Adipocyte (in vitro differentiated cells): ENCODE results near the gene NCCRP1.

Experiments
- DNase-seq: peaks from one replicate; pipeline ENCODE4 v3.0.0-alpha.2; 2015; ENCODE audit warnings: low read depth
- H3K27me3 ChIP-seq: replicated peaks from 2 replicates; pipeline ENCODE4 v1.7.0; 2013; ENCODE audit warnings: mild to moderate bottlenecking, low read length, moderate library complexity; ENCODE audit not compliant: control insufficient read depth, insufficient read depth
- H3K36me3 ChIP-seq: 2 replicates; pipeline ENCODE4 v1.7.0; 2013; ENCODE audit warnings: low read length, mild to moderate bottlenecking, moderate library complexity; ENCODE audit not compliant: control insufficient read depth, insufficient read depth, severe bottlenecking
- H3K4me1 ChIP-seq: 2 replicates; pipeline ENCODE4 v1.7.0; 2013; ENCODE audit warnings: mild to moderate bottlenecking, low read length, moderate library complexity; ENCODE audit not compliant: control insufficient read depth, insufficient read depth
- H3K4me3 ChIP-seq: 2 replicates; pipeline ENCODE4 v1.7.0; 2013; ENCODE audit warnings: mild to moderate bottlenecking, low read length, moderate library complexity
- H3K9ac ChIP-seq: 2 replicates; pipeline ENCODE4 v1.7.0; 2013; ENCODE audit warnings: mild to moderate bottlenecking, low read length, moderate library complexity
- H3K9me3 ChIP-seq: 2 replicates; pipeline ENCODE4 v1.7.0; 2013; ENCODE audit warnings: mild to moderate bottlenecking, low read length, moderate library complexity; ENCODE audit not compliant: control insufficient read depth

NCCRP1 gene, protein sequence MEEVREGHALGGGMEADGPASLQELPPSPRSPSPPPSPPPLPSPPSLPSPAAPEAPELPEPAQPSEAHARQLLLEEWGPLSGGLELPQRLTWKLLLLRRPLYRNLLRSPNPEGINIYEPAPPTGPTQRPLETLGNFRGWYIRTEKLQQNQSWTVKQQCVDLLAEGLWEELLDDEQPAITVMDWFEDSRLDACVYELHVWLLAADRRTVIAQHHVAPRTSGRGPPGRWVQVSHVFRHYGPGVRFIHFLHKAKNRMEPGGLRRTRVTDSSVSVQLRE

GRCh38 chr19:39196860-39197562, at the start of gene NCCRP1:
TSS of gene NCCRP1 (plus strand) at chr19:39196964. CDS start at chr19:39196983, 19 bp downstream.
- Histone ChIP-seq H3K9ac (no peak within 1 kb of the TSS), H3K27me3 (peaks cover 47% of the 10 kb centered on the region), H3K9me3 (no peaks in the 10 kb centered on the region), H3K36me3 (no peaks in the 10 kb centered on the region), H3K4me1 (peaks cover 3% of the 10 kb centered on the region), H3K4me3 (no peak within 1 kb of the TSS)
- peak; percentile 7 for DNase-seq

DNA sequence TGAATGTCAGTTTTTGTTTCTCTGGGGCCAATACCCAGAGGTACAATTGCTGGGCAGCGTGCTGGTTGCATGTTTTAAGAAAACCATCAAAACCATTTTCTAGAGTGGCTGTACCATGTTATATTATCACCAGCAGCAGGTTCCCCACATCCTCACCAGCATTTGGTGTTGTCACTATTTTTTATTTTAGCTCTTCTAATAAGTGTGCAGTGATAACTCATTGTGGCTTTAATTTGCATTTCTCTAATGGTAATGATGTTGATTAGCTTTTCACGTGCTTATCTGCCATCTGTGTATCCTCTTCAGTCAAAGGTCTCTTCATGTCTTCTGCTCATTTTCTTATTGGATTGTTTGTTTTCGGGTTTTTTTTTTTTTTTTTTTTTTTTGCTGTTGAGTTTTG, 49.3 kb upstream of the NCCRP1 start:
- Histone ChIP-seq H3K4me3 (no peak overlapping the region), H3K27me3 (no peaks in the 10 kb centered on the region)
- no peak for DNase-seq

GRCh38 chr19:39148939-39149529, 47.7 kb upstream of the NCCRP1 start:
- no peaks in the 10 kb centered on the region for H3K27me3 ChIP-seq
- H3K4me1 ChIP-seq: peaks cover 15% of the 10 kb centered on the region
- no peak overlapping the region for H3K4me3 ChIP-seq
- H3K36me3 ChIP-seq: peaks cover 4% of the 10 kb centered on the region
- no peaks in the 10 kb centered on the region for H3K9me3 ChIP-seq
- no peak for DNase-seq
- no peak overlapping the region for H3K9ac ChIP-seq

More for the DNA sequence above, 49.3 kb upstream of the NCCRP1 start:
- Histone ChIP-seq H3K9ac (no peak overlapping the region), H3K4me1 (peaks cover 15% of the 10 kb centered on the region), H3K9me3 (no peaks in the 10 kb centered on the region), H3K36me3 (peaks cover 4% of the 10 kb centered on the region)

- no peak for DNase-seq
- Histone ChIP-seq H3K4me3 (no peak overlapping the region), H3K9me3 (no peaks in the 10 kb centered on the region), H3K27me3 (no peaks in the 10 kb centered on the region), H3K9ac (no peak overlapping the region), H3K4me1 (peaks cover 3% of the 10 kb centered on the region), H3K36me3 (peaks cover 4% of the 10 kb centered on the region)
Measured at GRCh38 chr19:39150235-39150634, 46.5 kb upstream of the NCCRP1 start.

- no peak for DNase-seq
- Histone ChIP-seq H3K9me3 (no peaks in the 10 kb centered on the region), H3K36me3 (peaks cover 4% of the 10 kb centered on the region), H3K27me3 (no peaks in the 10 kb centered on the region), H3K9ac (no peak overlapping the region), H3K4me1 (no peaks in the 10 kb centered on the region), H3K4me3 (no peak overlapping the region)
Measured at GRCh38 chr19:39150807-39151600, 45.8 kb upstream of the NCCRP1 start.

- Histone ChIP-seq H3K9ac (no peak overlapping the region), H3K9me3 (no peaks in the 10 kb centered on the region), H3K36me3 (peaks cover 4% of the 10 kb centered on the region), H3K4me3 (no peak overlapping the region), H3K4me1 (peaks cover 5% of the 10 kb centered on the region), H3K27me3 (no peaks in the 10 kb centered on the region)
- DNase-seq: no peak
Measured at GRCh38 chr19:39152066-39152465, 44.7 kb upstream of the NCCRP1 start.

GRCh38 chr19:39154100-39154628, 42.6 kb upstream of the NCCRP1 start:
- Histone ChIP-seq H3K9me3 (no peaks in the 10 kb centered on the region), H3K9ac (no peak overlapping the region), H3K36me3 (peaks cover under 1% of the 10 kb centered on the region), H3K4me3 (no peak overlapping the region), H3K27me3 (no peaks in the 10 kb centered on the region), H3K4me1 (peaks cover 5% of the 10 kb centered on the region)
- no peak for DNase-seq

GRCh38 chr19:39154629-39155100, 42.1 kb upstream of the NCCRP1 start:
- peaks cover 5% of the 10 kb centered on the region for H3K4me1 ChIP-seq
- no peak for DNase-seq
- no peaks in the 10 kb centered on the region for H3K9me3 ChIP-seq
- no peak overlapping the region for H3K4me3 ChIP-seq
- H3K36me3 ChIP-seq: no peaks in the 10 kb centered on the region
- no peaks in the 10 kb centered on the region for H3K27me3 ChIP-seq
- no peak overlapping the region for H3K9ac ChIP-seq

GRCh38 chr19:39155114-39155700, 41.6 kb upstream of the NCCRP1 start:
- no peaks in the 10 kb centered on the region for H3K27me3 ChIP-seq
- no peak overlapping the region for H3K9ac ChIP-seq
- peaks cover 6% of the 10 kb centered on the region for H3K4me1 ChIP-seq
- H3K36me3 ChIP-seq: no peaks in the 10 kb centered on the region
- H3K4me3 ChIP-seq: no peak overlapping the region
- H3K9me3 ChIP-seq: no peaks in the 10 kb centered on the region
- no peak for DNase-seq

DNA sequence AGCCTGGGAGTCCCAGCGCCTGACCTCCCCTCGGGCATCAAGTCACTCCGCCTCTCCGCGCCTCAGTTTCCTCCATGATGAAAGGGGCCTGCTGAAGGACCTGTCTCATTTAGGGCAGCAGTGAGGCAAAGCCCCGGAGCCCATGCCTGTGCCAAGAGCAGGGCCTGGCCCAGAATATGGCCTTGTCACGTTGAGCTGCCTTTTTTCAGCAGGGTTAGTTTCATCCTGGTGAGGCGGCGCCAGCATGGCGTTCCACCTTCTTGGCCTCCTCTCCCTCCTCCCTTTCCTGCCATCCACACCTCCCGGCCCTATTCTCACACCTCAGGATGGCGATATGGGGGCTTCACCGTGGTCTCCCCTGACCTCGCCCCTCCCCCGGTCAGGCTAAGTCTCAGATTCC, 41.0 kb upstream of the NCCRP1 start:
- no peaks in the 10 kb centered on the region for H3K9me3 ChIP-seq
- no peaks in the 10 kb centered on the region for H3K36me3 ChIP-seq
- no peak for DNase-seq
- no peak overlapping the region for H3K4me3 ChIP-seq
- H3K4me1 ChIP-seq: peaks cover 11% of the 10 kb centered on the region
- no peak overlapping the region for H3K9ac ChIP-seq
- H3K27me3 ChIP-seq: no peaks in the 10 kb centered on the region
